ENCODE measurements around the gene ATG4D.

The ATG4D gene

DNA sequence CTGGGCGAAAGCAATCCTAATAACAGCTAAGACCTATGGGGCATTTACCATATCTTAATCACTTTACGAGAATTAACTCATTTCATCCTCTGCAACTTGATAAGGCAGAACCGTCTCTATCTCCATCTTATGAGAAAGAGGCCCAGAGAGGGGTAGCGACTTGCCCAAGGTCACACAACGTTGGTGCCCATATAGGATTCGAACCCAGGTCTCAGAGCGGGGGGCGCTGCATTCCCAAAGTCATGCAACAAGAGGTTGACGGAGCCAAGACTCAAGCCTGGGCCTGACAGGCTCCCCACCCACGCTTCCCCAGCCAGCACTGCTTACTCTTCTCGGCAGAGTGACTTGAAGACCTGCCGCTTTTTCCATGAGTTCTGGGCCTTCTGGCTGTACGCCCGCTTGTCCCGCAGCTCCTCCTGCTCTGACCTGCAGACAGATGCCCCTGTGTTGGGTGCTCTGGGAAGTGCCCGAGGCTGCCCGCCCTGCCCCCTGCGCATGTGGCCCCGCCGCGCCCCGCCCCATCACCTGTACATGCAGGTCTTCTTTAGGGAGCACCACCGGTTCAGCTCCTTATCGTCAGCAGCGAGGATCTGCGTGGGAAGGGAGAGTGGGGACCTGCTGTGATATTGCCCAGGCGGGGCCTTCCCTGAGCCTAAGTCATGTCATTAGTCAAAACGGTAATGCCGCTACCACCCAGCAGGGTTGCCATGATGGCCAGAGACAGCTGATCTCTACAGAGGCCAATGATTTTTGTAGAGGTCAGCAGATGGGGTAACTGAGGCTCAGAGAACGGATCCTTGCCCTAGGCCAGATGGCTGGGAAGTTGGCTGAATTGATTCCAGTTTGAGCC is 11.3 kb downstream of the ATG4D start:
- Histone ChIP-seq H3K9me3 (ENCODE audit: control insufficient read depth, insufficient read depth, low read length) (no peaks in the 10 kb centered on the region), H3K36me3 (ENCODE audit: control insufficient read depth, insufficient read depth, low read length) (peaks cover 68% of the 10 kb centered on the region), H3K9ac (ENCODE audit: low read depth, low read length) (no peak overlapping the region), H3K27me3 (ENCODE audit: control insufficient read depth, insufficient read depth, low read length) (no peaks in the 10 kb centered on the region), H3K4me1 (ENCODE audit: control insufficient read depth, insufficient read depth, low read length) (no peaks in the 10 kb centered on the region), H3K4me3 (ENCODE audit: low read depth, low read length) (no peak overlapping the region)

DNA sequence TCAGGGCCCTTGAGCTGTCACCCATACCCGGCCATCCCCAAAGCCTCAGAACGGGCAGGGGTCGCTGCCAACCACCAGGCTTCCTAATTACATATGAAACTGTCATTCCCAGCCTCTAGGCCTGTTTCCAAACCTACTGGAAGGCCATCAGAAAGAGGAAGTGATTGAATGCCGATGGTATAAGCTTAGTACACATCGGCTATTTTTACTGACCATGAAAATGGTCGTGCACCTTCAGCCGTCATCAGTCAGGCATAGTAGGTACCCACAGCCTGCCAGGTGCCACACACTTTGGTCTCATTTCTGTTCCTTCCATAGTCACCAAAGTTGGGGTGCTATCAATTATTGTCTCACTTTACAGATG is 11.9 kb downstream of the ATG4D start:
- H3K36me3 ChIP-seq (ENCODE audit: control insufficient read depth, insufficient read depth, low read length): peaks cover 70% of the 10 kb centered on the region
- H3K27me3 ChIP-seq (ENCODE audit: control insufficient read depth, insufficient read depth, low read length): no peaks in the 10 kb centered on the region
- H3K4me1 ChIP-seq (ENCODE audit: control insufficient read depth, insufficient read depth, low read length): no peaks in the 10 kb centered on the region
- H3K9ac ChIP-seq (ENCODE audit: low read depth, low read length): no peak overlapping the region
- no peak overlapping the region for H3K4me3 ChIP-seq (ENCODE audit: low read depth, low read length)
- H3K9me3 ChIP-seq (ENCODE audit: control insufficient read depth, insufficient read depth, low read length): no peaks in the 10 kb centered on the region

DNA sequence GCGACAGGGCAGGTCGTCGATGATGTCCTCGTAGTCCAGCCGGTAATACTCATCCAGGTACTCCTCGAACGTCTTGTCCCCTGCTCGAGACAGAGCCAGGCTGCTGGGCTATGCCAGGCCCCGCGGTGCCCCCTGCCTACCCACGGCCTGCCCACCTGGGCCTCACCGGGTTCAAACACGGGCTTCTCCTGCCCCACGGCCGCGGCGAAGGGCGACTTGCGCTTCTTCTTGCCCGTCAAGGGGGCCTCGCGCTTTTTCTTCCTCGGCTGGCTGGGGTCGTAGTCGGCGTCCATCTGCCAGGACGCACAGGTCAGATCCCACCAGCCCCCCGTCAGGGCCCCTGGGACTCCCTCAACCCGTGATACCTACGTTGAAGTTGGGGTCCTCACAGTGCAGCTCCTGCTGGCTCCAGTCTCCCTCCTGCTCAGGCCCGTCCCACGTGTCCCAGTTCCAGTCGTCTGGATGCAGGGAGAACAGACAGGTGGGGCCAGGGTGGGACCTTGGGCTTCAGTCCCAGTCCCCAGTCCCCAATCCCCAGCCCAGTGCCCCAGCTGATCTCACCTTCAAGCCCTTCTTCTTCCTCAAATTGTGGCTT is 14.0 kb downstream of the ATG4D start:
- Histone ChIP-seq H3K4me1 (ENCODE audit: control insufficient read depth, insufficient read depth, low read length) (no peaks in the 10 kb centered on the region), H3K9me3 (ENCODE audit: control insufficient read depth, insufficient read depth, low read length) (no peaks in the 10 kb centered on the region), H3K9ac (ENCODE audit: low read depth, low read length) (no peak overlapping the region), H3K27me3 (ENCODE audit: control insufficient read depth, insufficient read depth, low read length) (no peaks in the 10 kb centered on the region), H3K4me3 (ENCODE audit: low read depth, low read length) (no peak overlapping the region), H3K36me3 (ENCODE audit: control insufficient read depth, insufficient read depth, low read length) (peaks cover 74% of the 10 kb centered on the region)

DNA sequence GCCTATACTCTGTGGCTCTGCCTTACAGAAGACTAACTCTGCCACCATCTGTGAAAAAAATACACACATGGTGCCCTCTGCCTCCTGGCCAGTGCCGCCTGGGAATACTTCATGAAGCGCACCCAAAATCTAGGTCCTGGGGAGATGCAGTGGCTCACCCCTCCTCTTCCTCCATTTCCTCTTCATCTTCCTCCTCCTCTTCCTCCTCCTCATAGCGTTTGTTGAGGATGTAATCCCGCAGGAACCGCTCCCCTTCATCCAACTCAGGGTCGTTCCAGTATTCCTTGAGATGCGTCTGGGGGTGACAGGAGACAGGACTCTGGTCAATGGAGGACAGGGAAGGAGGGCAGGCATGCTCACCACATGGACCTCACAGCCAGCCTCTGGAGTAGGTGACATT is 16.4 kb downstream of the ATG4D start:
- Histone ChIP-seq H3K27me3 (ENCODE audit: control insufficient read depth, insufficient read depth, low read length) (no peaks in the 10 kb centered on the region), H3K36me3 (ENCODE audit: control insufficient read depth, insufficient read depth, low read length) (peaks cover 54% of the 10 kb centered on the region), H3K4me3 (ENCODE audit: low read depth, low read length) (no peak overlapping the region), H3K9me3 (ENCODE audit: control insufficient read depth, insufficient read depth, low read length) (no peaks in the 10 kb centered on the region), H3K4me1 (ENCODE audit: control insufficient read depth, insufficient read depth, low read length) (peaks cover 2% of the 10 kb centered on the region), H3K9ac (ENCODE audit: low read depth, low read length) (no peak overlapping the region)

DNA sequence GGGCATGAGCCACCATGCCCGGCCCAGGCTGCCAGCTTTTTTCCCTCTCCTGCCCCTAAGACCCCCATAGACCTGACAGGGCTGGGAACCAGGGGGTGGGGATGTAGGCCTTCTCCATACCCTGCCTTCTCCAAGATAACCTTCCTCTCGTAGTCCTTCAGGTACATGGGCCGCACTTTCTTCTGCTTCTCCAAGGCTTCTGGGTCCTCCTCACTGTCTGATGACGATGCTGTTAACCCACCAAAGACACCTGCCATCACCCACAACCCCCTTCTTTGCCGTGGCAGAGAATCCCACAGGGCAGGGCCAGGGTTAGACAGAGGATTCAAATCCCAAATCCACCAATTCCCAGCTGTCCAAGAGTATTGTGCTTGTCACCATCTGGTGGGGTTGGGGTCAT is 18.9 kb downstream of the ATG4D start:
- no peak overlapping the region for H3K4me3 ChIP-seq (ENCODE audit: low read depth, low read length)
- peaks cover 4% of the 10 kb centered on the region for H3K4me1 ChIP-seq (ENCODE audit: control insufficient read depth, insufficient read depth, low read length)
- no peak overlapping the region for H3K9ac ChIP-seq (ENCODE audit: low read depth, low read length)
- H3K27me3 ChIP-seq (ENCODE audit: control insufficient read depth, insufficient read depth, low read length): peaks cover 8% of the 10 kb centered on the region
- H3K36me3 ChIP-seq (ENCODE audit: control insufficient read depth, insufficient read depth, low read length): peaks cover 36% of the 10 kb centered on the region
- H3K9me3 ChIP-seq (ENCODE audit: control insufficient read depth, insufficient read depth, low read length): no peaks in the 10 kb centered on the region

DNA sequence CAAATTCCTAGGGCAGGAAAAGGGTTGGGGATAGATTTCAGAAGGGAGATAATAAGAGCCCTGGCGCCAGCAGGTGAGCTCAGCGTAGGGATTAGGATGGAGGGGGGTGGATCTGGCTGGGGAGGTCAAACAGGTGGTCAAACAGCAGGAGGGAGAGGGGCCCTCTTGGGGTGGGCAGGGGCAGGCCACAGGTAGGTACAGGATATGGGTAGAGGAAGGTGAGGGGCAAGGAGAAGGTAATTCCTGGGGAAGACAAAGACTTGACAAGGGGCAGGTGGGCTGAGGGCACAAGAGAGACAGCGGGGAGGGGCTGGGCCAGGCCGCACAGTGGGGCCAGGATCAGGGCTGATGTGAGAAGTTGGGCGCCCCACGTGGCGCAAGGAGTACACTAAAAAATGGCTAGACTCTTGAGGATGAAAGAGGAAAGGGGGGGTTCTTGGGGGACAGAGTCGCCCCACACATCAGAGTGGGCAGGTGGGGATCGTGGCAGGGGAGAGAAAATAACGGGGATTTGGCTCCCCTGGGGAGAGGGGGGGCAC is 21.4 kb downstream of the ATG4D start:
- Histone ChIP-seq H3K4me3 (ENCODE audit: low read depth, low read length) (peak overlapping the region; percentile 78), H3K9ac (ENCODE audit: low read depth, low read length) (peak overlapping the region; percentile 81), H3K9me3 (ENCODE audit: control insufficient read depth, insufficient read depth, low read length) (no peaks in the 10 kb centered on the region), H3K36me3 (ENCODE audit: control insufficient read depth, insufficient read depth, low read length) (peaks cover 18% of the 10 kb centered on the region), H3K27me3 (ENCODE audit: control insufficient read depth, insufficient read depth, low read length) (peaks cover 12% of the 10 kb centered on the region), H3K4me1 (ENCODE audit: control insufficient read depth, insufficient read depth, low read length) (peaks cover 4% of the 10 kb centered on the region)

DNA sequence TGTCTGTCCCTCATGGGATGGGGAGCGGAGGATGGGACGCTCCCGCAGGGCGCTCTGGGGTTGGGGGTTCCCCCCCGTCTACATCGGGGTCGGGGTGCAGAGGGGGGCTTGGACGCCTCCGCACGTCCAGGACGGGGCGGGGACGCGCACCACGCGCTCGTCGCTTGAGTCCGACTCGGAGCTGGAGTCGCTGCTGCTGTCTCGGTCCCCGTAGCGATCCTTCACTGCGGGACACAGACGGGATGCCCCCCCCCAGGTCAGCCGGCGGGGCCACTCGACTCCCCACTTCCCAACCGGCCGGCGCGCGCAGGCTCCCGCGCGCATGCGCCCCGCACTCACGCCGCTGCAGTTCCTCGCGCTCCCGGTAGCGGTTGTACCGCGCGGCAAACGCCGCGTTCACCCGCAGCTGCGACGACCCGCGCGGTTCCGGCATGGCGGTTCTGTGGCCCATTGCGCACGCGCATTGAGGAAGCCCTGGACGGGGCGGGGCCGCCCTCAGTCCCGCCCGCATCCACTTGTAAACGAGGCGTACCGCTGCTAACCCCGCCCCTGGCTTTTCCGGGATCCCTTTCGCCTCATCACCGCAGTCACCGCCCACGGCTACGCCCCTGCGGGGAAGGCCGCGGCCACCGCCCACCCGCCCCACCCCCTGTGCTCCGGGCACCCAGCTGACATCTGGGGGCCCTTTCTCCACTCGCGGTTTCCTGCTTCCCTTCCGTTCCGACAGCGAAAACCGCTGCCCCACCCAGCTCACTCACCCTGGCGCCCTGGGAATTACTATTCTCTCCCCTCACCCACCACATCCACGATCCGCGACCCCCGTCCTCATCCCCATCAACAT is 22.1 kb downstream of the ATG4D start, which contains the start of gene KRI1:
Gene KRI1, minus strand, starts transcription at position 444 of the 841 bp plus-strand sequence. Its CDS starts 11 bp downstream, at position 433.
- H3K4me1 ChIP-seq (ENCODE audit: control insufficient read depth, insufficient read depth, low read length): peaks cover 4% of the 10 kb centered on the region
- peaks cover 12% of the 10 kb centered on the region for H3K27me3 ChIP-seq (ENCODE audit: control insufficient read depth, insufficient read depth, low read length)
- peaks cover 11% of the 10 kb centered on the region for H3K36me3 ChIP-seq (ENCODE audit: control insufficient read depth, insufficient read depth, low read length)
- H3K4me3 ChIP-seq (ENCODE audit: low read depth, low read length): peak within 1 kb of the TSS; percentile 78
- peak within 1 kb of the TSS; percentile 81 for H3K9ac ChIP-seq (ENCODE audit: low read depth, low read length)
- no peaks in the 10 kb centered on the region for H3K9me3 ChIP-seq (ENCODE audit: control insufficient read depth, insufficient read depth, low read length)

DNA sequence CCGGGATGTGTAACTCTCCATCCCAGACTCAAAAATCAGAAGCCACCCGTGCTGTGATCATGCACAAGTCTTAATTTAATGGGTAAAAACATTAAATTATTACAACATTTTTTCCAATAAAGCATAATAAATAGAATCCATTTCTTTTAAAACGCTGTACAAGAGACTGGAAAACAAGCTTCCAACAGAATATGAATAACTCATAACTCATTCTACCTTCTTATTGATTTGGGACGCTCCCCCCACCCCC is 22.6 kb downstream of the ATG4D start:
- H3K4me1 ChIP-seq (ENCODE audit: control insufficient read depth, insufficient read depth, low read length): peaks cover 4% of the 10 kb centered on the region
- H3K4me3 ChIP-seq (ENCODE audit: low read depth, low read length): peak overlapping the region; percentile 78
- no peak overlapping the region for H3K9ac ChIP-seq (ENCODE audit: low read depth, low read length)
- H3K9me3 ChIP-seq (ENCODE audit: control insufficient read depth, insufficient read depth, low read length): no peaks in the 10 kb centered on the region
- peaks cover 12% of the 10 kb centered on the region for H3K27me3 ChIP-seq (ENCODE audit: control insufficient read depth, insufficient read depth, low read length)
- H3K36me3 ChIP-seq (ENCODE audit: control insufficient read depth, insufficient read depth, low read length): peaks cover 7% of the 10 kb centered on the region

DNA sequence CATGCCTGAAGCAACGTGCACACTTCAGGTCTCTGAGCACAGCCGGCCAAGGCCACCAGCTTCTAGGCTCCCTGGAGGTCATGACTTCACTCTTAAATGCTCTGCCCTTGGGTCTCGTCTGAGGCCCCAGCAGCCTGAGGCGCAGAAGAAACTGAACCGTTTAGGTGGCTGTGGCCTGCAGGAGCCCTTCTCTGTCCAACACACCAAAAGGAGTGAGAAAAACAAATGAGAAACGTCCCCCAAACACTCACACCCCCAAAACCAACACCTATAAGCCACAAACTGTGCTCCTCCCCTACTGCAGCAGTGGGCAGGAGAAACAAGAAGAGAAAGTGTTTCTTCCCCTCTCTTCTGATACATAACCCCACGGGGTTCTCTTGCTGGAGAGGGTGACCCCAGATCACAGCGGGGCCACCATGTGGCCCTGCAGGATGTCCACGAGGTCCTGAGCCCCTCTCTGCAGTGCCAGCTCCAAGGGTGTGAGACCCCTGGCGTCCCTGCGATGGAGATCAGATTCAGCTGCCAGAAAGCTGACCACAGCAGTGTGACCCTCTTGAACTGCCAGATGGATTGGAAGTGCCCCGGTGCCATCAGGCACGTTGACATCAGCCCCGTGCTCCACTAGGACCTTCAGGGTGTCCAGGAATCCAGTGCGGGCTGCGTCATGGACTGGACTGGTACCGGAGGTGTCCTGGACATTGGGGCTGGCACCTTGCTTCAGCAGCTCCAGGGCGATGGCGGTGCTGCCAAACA is 23.1 kb downstream of the ATG4D start:
- Histone ChIP-seq H3K9me3 (ENCODE audit: control insufficient read depth, insufficient read depth, low read length) (no peaks in the 10 kb centered on the region), H3K4me3 (ENCODE audit: low read depth, low read length) (no peak overlapping the region), H3K36me3 (ENCODE audit: control insufficient read depth, insufficient read depth, low read length) (peaks cover 5% of the 10 kb centered on the region), H3K4me1 (ENCODE audit: control insufficient read depth, insufficient read depth, low read length) (peaks cover 4% of the 10 kb centered on the region), H3K9ac (ENCODE audit: low read depth, low read length) (no peak overlapping the region), H3K27me3 (ENCODE audit: control insufficient read depth, insufficient read depth, low read length) (peaks cover 12% of the 10 kb centered on the region)

DNA sequence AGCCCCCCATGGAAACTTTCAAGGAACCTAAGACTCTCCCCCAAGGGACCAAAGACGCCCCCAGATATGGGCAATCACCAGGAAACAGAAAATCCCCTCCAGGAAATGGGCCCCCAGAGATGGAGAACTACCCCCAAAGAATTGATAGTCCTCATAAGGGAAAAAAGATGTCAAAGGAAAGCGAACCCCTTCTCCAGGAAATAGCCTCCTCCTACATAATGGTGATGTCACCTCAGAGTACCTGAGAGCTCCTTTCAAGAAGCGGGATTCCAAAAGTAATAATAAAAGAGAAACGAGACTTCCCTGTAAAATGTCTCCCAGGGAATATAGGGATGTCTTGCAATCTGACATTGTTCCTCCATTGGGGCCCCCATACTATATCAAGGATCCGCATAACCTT is 24.0 kb downstream of the ATG4D start:
- Histone ChIP-seq H3K9ac (ENCODE audit: low read depth, low read length) (no peak overlapping the region), H3K27me3 (ENCODE audit: control insufficient read depth, insufficient read depth, low read length) (peaks cover 12% of the 10 kb centered on the region), H3K4me3 (ENCODE audit: low read depth, low read length) (peak overlapping the region; percentile 65), H3K4me1 (ENCODE audit: control insufficient read depth, insufficient read depth, low read length) (peaks cover 4% of the 10 kb centered on the region), H3K36me3 (ENCODE audit: control insufficient read depth, insufficient read depth, low read length) (peaks cover under 1% of the 10 kb centered on the region), H3K9me3 (ENCODE audit: control insufficient read depth, insufficient read depth, low read length) (no peaks in the 10 kb centered on the region)

Measured in iPS-15b (cell line).